NCI-H1417 treated with DMSO at 0.1 percent for 48 hours (cell line): ENCODE results near the gene DOK1.

Experiments
- DNase-seq: peaks from one replicate; lab custom pipeline; 2025; lab: John Stamatoyannopoulos, UW

Gene DOK1

DNA sequence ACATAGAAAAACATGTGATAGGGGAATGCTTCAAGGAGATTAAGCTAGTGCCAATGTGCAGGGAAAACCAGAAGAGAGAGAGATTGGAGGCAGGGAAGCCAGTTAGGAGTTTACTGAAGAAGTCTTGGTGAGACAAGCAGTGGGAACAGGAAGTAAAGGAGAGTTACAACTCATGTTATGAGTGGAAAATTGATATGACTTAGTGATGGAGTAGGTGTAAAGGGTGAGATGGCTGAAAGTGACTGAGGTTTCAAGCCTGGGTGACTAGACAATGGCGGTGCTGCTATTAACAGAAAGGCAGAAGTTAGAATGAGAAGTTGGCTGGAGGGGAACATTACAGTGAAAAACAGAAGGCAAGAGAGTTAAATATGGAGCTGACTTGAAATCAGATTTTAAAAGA is 16.5 kb downstream of the DOK1 start:
- DNase-seq, result no peak

DNA sequence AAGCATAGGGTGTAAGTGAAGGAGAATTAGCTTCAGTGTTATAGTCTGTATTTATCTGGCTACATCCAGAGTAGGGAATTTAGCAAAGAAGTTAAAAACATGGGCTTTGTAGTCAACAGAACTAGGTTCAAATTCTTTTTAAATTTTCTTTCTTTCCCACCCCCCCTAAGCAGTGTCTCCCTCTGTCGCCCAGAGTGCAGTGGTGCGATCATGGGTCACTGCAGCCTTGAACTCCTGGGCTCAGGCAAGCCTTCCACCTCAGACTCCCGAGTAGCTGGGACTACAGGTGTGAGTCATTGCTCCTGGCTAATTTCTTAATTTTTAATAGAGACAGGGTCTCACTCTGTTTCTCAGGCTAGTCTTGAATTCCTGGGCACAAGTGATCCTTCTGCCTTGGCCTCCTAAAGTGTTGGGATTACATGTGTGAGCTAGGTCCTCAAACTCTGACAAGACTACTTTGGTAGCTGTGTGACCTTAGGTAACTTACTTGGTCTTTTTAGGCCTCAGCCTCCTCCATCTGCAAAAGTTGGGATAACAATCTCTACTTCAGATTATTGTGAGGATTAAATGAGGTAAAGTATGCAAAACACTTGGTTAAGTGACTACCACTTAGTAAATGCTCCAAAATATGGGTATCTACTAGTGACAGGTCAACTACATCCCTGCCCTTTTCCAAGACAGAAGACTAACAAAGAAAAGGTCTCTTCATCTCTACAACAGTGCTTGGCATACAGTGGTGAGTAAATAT is 17.8 kb downstream of the DOK1 start:
- DNase-seq, result no peak

DNA sequence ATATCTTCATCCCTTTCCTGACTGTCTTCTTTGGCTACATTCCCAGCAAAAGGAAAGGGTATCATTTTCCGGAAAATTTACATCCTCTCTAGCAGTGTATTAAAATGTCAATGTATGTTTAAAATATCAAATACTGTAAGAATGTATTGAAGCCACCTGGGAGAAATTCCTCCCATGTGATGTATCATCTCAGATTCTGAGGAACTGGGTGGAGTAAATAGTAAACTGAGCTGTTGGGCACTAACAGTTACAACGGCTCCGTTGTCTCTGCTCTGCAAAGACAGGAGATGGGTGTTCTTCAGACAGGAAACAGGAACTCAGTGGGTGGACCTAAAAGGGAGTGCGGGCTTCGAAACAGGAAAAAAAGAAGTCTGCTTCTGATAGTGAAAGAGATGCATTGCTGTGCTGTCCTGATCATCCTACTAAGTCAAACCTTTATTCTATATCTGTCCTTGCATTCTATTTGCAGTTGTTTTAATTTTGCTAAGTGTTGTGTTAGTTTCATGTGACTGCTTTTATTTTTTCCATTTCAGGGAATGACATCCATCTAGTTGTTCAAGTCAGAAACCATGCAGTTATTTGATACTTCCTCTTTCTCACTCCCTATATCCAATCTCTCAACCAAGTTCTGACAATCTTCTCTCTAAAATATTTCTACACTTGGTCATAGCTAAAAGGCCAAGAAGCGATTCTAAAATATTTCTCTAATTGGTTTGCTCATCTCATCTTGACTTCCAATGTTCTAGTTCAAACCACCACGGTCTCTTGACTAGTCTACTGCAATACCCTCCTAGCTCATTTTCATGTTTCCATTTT is 19.4 kb downstream of the DOK1 start:
- no peak for DNase-seq

DNA sequence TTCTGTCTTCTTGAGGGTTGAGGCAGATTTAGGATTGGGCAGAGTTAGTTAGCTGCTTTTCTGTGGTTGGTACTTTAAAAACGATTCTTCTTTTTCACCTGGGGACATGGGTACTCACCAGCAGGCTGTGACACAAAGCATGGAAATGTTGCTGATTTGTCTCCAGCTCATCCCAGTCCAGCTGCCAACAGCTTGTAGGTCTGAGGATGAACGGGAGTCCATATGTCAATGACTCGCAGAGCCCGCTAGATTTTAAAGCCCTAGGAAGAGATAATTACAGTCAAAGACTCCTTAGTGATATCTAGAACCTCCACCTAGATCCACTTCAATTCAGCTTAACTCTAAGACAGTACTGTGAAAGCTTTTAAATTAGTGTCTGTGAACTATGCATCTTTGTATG is 20.8 kb downstream of the DOK1 start:
- no peak for DNase-seq

DNA sequence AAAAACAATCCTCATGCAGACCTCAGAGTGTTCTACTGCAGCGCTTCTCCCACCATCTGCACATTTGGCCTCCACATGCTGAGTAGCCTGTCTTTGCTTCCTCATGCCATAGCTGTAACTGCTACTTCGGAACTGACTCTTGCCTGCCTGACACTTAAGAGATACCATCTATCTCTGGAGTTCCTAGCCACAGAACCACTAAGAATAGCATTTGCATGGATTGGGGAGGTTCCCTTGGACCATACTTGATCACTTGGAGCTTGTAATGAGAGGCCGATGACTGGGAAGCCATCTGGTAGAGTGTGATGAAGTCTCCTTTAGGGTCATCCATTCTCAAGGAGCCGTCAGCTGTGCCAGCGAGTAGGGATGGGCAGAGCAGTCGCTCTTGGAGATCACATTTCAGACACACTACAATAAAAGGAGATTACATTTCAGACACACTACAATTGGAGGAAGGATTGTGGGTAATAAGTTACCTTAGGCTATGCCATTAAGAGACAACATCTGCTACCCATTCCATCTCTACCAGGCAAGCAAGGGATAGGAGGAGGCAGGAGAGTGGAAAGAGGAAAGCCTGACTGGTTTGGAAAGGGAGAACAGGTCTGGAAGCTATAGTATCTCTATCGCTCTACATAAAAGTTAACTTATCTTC is 21.8 kb downstream of the DOK1 start:
- no peak for DNase-seq

DNA sequence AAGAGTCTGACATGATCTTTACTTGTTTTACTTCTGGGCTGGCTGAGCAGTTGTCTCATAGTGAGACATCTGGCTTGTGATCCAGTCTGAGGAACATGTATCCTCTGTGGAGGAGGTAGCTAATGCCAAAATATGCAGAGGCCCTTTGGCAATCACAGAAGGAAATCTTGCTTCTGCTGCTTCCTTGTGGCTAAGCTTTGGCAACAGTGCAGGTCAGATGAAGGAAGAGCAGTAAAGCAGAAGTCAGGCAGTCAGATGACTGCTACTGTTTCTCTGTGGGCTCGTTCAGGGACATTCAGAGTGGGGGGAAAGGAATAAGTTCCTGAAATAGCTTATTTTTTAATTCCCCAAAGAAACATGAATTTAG is 22.3 kb downstream of the DOK1 start:
- no peak for DNase-seq

DNA sequence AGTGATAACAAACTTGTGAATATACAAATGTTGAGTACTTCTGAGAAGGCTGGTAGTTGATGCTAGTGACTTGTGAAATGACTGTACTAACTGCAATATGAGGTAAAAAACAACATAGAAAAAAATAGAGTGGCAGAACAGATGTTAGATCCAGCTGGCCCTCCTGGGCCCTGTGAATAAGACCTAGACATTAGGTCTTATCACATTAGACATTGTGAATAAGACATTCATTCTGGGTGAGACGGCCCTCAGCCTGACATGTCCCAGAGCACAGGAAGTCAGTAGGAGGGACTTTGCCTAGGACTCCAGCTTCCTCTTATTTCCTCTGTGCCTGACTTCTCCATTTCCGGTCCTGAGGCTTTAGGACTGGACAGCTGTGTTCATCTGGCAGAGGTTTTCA is 22.9 kb downstream of the DOK1 start:
- no peak for DNase-seq

DNA sequence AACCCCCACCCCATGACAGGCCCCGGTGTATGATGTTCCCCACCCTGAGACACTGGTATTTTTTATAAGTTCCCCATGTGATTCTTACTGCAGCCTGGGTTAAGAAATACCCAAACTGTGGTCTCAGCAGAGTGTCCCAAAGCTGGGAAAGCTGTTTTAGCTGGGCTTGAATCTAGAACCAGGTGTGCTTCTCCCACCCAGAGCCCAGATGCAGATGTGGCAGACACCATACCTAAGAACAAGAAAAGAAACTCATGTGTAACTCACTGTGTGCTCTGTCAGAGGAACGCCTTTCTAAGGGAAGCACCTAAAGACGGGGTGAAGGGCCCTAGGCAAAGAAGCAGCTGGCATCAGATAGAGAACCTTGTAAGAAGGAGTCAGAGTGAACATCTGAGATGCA is 23.9 kb downstream of the DOK1 start:
- DNase-seq, result no peak

DNA sequence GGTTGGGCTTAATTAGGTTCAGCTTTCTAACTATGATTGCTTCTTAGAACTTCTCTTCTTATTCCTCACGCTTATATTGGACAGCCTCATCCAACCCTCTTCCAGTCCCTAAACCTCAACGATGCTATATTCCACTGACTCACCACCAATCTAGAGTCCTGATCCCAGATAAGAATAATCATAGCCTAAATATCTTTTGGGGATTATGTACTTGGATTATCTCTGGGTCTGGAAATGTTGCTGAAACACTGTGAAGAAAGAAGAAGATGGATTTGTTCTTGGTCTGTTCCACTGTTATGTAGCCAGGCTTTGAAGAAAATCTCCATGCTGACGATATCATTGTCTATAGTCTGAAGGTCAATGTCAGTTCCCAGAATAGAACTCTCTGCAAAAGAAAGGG is 26.9 kb downstream of the DOK1 start:
- no peak for DNase-seq

DNA sequence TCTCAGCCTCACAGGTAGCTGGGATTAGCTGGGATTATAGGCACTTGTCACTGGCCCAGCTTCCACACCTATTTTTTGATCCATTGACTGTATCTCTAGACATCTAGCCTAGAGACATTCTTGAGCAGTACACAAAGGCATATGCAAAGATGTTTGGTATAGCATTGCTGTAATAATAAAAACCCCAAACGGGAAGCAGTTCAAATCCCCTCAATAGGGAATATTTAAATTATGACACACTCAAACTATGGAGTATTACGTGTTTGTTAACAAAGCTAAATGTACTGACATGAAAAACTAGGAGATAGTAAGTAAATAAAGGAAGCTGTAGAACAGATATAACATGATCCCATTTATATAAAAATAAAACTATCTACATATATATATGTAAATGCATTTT is 27.7 kb downstream of the DOK1 start:
- no peak for DNase-seq

DNA sequence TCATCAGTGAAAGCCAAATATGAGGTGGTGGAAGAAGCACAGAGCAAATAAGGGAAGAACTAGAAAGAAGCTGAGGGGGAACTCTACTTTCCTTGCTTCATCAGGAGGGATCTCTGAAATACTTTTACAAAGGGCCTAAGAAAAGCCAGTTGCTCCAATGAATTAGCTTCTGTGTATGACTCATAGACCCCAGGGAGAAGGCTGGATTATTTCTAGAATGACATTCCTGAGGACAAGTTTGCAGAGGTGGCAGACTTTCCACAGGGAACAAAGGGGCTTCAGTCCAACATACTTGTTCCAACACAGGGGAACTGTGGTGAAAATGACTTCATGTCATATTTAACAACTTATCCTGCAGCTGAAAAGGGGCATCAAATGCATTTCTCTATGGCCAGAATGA is 29.0 kb downstream of the DOK1 start:
- DNase-seq, result no peak

DNA sequence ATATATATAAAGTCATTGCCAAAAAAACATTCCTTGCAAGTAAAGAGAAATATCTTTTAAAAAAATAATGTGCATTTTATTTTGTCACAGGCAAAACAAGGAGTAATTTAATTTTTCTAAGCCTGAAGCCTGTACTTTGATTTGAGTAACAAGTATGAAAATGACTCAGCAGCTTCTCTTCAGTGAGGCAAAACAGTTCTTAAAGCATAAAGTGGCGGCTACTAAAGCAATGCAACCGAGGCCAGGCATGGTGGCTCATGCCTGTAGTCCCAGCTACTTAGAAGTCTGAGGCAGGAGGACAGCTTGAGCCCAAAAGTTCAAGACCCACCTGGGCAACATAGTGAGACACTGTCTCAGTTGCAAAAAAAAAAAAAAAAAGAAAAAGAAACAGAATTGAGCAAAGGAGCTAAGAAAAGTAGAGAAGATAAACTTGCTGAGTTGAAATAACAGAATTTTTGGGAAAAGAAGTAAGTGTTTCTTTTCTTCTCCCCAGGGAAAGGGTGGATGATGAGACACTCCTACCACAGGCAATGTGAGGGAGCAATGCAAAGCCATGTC is 29.6 kb downstream of the DOK1 start:
- no peak for DNase-seq

DNA sequence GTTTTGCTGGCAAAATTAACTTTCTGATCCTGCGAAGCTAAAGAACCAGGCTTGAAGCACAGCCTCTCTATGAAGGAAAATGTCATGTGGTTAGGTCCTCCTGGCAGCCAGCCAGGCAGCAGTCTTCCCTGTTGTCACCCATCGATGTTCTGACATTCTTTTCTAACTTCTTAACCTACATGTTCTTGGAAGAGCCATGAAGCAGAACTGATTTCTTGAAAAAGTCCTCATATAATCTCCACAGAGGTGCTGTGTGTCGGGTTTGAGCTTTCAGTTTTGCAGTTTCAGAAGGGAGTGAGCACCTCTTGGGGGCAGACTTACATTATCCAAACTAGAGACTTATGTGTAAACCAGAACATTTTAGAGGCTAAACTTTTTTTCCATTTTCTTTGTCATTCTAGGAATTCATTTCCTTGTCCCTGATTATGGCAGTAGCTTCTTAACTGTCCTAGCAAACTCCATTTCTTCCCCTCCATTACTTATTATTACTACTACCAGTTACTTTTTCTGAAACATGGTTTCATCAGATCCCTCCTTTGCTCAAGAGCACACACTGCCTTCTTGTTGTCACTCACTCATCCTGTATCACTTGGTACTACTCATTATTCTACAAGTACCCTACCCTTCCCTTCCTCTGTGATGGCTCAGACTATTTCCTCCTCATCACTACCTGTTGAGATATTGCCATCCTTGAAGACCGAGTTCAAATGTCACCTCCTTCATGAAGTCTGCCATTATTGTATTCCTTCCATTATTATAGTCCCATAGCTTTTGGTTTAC is 31.1 kb downstream of the DOK1 start:
- no peak for DNase-seq

DNA sequence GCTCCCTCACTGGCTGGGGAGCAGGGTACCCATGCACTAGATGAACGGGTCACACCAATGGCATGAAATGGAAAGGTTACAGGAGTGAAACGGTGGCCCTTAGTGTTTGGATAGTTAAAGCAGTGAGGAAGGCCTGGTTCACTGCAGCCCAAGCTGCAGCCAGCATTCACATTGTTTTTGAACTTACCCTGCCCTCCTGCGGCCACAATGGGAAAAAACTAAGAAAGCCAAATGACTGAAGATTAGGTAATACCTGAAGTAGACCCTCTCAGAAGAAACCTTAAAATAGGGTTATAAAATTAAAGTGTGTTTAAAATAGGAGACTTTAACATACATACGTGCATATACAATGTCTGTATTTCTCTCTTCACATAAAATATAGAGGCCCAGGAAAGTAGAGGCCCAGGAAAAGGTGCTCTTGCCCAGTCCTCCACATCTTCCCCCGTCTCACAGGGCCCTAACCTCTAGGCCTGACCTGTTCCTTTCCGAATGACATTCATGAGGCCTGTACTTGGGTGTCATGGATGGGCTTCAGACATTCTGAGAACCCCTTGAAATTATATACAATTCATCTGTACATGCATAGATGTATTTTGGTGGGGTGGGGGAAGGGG is 33.3 kb downstream of the DOK1 start:
- no peak for DNase-seq

DNA sequence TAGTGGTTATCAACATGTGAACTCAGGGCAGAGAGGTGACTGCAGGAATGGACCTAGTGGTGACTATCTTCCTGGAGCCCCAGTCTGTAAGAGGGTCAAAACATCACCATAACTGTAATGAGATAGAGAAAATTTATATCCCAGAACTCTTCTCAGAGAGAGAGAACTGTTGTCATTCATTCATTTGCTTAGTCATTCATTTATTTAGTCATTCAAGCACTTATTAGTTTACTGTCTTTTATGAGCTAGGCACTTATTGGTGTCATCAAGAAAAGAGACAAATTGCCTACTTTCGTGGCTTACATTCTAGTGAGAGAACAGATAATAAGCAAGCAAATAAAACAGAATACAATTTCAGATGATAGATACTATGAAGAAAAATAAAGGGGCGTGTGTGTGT is 34.1 kb downstream of the DOK1 start:
- DNase-seq, result no peak

DNA sequence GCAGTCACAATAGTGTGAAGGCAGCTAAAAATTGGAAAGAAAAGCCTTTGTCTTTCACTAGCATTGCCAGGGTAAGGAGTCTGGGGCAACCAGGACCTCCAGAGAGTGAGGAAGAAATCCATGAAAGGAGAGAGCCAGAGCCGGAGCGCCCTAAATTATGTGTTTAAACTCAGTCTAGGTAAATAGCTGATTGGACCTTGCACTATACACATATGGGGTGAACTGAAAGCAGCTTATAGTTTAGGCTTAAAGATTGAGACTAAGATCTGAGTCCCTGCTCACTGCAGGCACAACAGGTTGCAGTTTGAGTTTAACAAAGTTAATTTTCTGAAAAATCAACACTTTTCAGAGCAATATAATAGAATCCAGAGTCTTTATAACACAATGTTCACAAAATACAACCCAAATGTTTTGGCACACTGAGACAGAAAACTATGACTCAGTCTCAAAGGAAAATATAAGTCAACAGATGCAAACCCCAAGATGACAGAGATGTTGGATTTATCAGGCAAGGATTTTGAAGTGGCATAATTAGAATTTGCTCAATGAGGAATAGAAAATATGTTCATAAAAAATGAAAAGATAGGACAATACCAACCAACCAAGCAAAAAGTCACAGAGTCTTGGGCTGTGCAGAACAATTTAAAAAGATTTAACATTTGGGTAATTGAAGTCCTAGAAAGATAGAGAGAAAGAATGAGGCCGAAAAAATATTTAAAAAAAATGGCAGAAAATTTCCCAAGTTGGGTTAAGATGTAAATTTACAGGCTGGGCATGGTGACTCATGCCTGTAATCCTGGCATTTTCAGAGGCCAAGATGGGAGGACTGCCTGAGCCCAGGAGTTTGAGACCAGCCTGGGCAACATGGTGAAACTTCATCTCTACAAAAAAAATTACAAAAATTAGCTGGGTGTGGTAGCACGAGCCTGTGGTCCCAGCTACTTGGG is 39.6 kb downstream of the DOK1 start:
- DNase-seq, result no peak

DNA sequence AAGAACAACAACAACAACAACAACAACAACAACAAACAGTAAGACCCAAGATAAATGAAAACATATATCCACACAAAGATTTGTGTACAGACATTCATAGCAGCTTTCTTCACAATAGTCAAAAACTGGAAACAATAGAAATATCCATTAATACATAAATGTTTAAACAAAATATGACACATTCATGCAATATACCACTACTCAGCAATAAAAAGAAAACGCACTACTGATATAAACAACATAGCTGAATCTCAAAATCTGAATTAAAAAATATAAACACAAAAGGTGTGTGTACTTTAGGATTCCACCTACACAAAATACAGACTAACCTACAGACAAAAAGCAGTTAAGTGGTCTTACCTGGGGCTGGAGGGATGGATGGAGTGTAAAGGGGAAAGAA is 42.1 kb downstream of the DOK1 start:
- DNase-seq, result no peak

DNA sequence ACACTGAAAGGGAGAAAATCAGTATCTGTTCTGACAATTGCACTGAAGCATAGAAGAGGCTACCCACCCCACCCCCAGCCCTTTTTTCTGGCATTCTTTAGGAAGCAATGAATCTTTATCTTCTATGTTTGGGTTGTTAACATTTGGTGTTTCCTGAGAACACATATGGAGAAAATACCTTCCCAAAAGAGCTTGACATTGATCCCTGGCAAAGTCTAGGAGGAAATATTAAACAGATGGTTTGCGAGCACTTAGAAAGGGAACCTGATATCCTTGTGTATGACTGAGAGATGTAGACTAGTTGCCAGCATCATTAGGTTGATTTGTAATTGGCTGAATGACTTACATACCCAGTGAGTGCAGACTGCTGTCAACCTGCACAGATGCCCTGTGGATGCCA is 42.9 kb downstream of the DOK1 start:
- no peak for DNase-seq

DNA sequence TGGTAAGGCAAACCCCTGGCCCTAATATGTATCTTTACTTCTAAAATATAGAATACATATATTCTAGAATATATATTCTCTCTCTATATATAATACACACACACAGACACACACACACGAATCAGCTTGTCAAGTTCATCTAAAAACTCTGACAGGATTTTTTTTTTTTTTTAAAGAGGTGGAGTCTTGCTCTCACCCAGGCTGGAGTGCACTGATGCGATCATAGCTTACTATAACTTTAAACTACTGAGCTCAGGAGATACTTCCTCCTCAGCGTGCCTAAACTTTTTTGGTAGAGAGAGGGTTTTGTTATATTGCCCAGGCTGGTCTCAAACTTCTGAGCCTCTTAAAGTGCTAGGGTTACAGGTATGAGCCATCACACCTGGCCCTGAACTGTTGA is 45.2 kb downstream of the DOK1 start:
- no peak for DNase-seq

DNA sequence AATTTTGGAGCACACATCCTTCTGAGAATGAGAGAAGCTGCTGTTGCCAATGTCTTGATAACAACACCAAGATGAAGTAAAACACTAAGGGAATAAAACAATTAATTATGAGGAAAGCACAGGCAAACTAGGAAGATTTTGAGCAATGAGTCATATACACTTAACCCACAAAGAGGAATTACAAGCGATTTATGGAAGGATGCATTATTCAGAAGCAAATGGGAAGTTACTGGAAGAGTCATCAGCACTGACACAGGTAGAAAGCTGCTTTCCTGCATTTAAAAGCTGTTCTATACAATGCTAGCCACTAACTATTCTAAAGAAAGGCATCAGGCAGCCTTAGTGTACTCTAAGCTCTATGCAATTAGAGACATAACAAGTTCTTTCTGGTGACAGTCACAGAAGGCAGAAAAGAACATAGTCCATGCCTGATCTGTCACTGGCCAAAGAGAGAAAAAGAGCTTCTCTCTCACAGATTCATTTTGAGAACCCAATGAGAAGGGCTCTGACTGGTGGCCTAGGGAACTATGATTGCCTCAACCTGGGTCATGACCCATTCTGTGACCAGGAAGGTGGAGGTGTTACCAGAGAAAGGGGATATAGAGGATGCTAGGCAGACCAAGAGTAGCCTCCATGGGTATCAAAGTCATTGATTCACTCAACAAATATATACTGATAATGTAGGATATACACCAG is 48.2 kb downstream of the DOK1 start:
- no peak for DNase-seq
